Measurements from ENCODE around the gene OGDH.

The OGDH gene

DNA sequence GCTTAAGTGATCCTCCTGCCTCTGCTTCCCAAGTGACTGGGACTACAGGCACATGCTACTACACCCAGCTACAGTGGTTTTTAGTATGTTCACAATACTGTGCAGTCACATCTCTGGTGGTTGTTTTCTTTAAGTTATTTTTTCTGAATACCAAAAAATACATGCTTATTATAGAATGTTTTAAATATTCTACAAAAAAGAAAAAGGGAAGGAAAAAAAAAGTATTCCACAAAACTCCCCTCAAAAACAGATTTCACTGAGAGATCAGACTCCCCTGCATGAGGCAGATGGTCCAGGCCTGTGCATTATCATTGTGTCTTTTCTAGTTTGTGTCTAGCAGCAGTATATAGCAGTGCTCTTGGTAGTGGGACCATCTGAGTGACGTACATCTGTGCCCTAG lies 36.8 kb downstream of the OGDH start:
- no peak for DNase-seq

DNA sequence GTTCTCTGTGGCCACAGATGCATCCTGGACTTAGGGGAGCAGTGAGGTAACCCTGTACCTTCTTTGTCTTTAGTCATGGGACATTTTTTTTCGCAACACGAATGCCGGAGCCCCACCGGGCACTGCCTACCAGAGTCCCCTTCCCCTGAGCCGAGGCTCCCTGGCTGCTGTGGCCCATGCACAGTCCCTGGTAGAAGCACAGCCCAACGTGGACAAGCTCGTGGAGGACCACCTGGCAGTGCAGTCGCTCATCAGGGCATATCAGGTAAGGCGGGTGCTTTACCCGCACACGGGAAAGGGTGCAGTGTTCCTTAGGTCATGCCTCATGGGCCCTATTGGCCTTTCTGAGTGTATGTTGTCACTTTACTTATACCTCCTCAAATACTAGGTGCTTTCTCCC lies 38.8 kb downstream of the OGDH start:
- DNase-seq, result no peak

DNA sequence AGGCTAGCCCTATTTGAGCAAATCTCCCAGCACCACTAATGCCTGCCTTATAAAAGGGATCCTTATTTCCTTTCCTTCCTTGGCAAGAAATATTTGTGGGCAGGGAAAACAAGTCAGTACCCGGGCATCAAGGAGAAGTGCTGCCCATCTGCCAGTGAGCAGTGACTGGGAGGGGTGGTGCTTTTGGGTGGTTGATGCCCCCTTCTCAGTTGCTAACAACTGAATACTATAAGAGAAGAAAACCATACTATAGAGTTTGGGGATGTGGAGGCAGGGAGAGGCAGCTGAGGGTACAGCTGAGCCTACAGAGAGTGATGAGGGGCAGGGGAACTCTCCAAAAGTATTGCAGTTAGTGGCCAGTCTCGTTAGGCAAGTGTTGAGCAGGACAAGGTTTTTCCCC lies 39.3 kb downstream of the OGDH start:
- DNase-seq, result no peak

DNA sequence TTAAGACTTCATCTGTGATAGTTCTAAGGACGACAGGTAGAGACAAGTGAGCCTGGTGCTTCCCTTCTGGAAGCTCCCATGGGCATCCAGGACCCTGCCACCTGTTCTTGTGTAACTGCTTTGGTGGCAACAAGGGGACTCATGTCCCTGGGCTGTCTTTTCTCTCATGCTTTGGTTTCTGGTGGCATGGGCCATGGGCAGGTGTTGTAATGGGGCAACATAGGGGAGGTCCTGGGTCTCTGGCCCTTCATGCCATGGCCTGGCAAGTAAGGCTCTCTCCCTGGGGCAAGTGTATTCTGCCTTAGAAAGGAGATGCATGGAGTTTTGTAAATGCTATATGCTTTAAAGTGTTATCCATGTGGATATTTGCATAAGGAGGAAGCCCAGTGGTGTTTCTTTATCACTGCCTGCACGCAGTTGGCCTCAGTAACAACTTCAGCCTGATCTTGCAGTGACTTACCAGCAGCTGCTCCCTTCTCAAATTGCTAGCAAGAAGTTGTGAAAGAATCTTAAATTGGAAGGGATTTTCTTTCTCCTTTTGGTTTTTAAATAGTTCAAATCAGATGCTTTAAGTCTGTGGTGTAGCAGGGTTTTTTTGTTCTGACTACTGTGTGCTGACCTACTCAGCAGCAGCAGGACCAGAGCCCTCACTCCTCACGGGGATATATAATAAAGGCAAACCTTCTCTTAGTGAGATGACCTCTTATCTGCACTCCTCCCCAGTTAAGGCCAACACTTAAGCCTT lies 39.9 kb downstream of the OGDH start:
- DNase-seq, result no peak

DNA sequence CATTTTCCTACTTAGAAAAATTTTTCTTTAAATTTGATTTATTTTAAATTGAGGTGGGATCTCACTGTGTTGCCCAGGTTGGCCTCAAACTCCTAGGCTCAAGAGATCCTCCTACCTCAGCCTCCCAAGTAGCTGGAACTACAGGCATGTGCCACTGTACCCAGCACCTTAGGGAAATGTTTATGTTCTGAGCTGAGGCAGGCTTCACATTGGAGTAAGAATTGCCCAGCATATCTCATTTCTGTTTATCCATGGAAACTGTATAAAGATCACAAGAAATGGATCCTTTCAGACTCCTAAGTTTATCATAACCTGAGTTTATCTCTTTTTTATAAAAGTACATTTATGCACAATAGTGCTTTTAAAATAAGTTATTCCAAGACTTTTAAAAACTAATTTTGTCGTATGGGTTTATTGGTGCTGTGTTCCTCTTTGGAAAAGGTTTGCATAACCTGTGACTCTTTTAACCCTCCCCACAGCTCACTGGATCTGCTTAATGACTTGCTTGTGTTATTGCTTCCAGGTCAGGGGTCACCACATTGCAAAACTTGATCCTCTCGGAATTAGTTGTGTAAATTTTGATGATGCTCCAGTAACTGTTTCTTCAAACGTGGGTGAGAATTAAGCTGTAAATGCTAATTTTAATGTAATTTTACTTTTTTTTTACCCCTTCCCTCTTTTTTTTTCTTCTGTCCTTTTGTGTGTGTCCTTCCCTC lies 40.7 kb downstream of the OGDH start:
- no peak for DNase-seq

DNA sequence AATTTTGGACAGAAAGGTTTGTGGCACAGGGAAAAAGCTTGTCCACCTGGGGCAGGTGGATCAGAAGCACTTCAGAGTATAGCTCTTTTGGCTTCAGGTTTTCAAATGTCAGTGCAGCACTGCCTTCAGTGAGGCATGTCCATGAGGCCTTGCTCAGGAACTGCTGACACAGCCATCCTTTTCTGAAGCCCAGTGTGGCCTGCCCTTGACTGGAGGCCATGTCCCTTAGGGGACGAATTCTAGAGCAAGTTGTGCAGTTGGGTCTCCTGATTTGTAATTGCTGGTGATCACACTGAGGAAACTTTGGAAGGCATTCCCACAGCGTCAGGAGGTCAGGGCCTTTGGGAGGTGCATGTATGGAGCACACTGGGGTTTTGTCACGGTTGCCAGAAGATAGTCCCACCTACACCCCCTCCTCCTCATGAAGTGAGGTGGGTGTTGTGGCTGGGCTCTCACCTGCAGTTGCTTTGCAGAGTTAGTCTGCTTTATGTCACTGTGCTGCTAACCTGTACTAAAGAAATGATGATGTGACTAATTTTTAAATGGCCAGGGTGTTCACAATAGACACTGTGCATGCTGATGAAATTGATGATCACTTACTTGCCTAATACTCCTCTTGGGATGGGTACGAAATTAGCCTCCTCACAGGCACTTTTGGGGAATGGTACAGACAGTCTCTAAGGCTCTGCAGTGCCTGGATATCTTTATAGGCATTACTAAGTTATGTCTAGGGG lies 41.7 kb downstream of the OGDH start:
- no peak for DNase-seq

DNA sequence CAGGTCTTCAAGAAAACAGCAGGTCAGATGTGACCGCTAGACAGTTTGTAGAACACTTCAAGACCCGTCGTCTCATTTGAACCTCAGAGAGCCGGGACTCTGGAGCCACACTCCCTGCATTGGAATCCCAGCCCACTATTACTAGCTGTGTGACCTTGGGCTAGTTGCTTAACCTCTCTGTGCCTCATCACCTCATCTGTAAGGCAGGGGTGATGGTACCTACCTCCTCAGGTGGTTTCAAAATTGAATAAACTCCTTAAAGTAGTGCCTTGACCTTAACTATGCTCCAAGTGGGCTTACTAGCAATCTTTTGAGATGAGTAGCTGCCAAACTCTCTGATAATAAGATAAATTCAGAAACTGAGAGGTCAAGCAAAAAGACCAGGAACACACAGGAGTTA lies 43.8 kb downstream of the OGDH start:
- DNase-seq, result no peak

DNA sequence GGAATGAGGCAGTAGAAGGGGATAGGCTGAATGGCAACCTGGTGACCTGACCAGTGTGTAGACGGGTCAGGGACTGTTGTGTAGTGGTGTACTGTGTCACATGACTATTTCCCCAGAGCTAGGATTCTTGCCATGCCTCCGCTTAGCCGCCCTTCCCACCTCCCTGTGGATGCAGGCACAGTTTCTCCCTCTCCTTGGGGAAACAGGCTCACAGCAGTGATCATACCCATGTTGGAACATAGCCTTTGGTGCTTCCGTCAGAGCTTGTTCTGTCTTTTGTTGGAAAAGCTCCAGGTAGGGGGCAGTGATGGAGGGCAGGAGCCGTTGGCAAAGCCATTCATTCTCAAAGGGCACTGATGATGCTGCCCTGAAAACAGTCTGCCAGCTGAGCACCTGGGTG lies 44.3 kb downstream of the OGDH start:
- no peak for DNase-seq

DNA sequence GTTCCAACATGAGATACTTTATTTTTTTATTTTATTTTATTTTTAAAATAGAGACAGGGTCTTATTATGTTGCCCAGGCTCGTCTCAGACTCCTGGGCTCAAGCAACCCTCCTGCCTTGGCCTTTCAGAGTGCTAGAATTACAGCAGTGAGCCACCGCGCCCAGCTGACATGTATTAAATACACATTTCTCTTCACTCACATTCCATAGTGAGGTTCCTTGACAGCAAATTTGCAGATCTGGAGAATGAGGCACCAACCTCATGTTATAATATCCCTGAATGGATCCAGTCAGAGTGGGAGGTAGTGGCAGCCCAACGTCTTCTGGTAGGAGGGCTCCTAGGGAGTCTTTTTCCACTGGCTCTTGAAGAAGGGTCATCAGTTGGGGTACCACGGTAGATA lies 46.1 kb downstream of the OGDH start:
- no peak for DNase-seq

DNA sequence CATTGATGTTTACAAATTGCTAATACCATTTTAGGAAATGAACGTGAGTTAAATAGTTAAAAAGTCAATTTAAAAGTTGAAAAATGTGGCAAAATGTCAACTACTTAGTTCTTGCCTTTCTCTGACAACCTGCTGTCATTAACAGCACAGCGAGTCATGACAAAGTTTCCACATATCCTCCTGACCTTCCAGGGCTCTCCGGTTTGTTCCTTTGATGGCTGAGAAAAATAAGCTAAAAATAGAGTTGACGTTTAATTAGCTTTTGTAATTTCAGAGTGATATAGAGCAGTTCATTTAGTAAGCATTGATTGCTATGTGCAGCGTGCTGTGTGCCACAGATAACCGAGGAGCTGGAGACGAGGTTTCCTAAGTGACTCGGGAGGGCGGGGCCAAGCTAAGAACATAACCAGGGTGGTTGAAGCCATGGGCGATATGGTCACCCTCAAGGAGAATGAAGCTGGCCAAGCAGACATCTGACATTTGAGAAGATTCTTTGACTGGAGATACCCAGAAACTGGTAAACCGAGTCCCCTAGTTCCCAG lies 47.9 kb downstream of the OGDH start:
- DNase-seq, result no peak

DNA sequence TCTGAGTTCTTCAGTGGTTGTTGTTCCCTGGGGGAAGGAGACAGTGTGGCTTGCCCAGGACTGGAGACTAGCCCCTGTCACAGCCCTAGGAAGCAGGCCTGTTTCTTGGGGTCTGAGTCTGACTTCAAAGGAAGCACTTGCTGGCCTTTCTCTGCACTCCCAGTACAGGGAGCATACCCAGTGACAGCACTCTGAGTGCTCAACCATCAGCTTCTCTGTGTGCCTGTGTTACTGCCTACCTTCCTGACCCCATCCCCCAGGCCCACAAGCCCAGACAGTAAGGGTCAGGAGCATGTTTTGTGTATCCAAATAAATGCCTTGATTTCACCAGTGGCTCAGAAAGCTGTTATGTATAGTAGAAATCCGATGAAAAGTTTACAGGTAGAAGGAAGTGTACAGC lies 48.9 kb downstream of the OGDH start:
- no peak for DNase-seq

DNA sequence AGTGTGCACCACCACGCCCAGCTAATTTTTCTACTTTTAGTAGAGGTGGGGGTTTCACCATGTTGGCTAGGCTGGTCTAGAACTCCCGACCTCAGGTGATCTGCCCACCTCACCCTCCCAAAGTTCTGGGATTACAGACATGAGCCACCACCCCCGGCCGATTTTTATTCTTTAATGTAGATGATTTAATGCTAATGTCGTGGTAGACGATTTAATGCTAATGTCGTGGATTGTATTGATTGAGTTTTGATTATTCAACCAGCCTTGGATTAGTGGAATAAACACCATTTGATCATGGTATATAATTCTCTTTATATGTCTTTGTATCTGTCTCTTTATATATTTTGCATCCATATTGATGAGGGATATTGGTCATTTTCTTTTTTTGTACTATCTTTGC lies 52.6 kb downstream of the OGDH start:
- DNase-seq, result no peak

DNA sequence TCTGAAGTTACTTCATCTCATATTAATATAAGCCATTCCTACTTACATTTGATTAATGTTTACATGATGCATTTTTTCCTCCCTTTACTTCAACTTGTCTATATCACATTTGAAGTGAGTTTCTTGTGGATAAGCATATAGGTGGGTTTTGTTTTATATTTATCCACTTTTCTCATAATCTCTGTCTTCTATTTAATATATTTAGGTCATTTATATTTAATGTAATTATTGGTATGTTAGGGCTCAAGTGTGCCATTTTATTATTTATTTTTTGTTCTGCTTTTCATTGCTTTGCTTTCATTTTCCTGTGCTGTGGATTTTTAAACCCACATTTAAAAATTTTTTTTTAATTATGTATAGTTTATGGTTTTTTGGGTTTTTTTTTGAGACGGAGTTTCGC lies 54.8 kb downstream of the OGDH start:
- DNase-seq, result no peak

DNA sequence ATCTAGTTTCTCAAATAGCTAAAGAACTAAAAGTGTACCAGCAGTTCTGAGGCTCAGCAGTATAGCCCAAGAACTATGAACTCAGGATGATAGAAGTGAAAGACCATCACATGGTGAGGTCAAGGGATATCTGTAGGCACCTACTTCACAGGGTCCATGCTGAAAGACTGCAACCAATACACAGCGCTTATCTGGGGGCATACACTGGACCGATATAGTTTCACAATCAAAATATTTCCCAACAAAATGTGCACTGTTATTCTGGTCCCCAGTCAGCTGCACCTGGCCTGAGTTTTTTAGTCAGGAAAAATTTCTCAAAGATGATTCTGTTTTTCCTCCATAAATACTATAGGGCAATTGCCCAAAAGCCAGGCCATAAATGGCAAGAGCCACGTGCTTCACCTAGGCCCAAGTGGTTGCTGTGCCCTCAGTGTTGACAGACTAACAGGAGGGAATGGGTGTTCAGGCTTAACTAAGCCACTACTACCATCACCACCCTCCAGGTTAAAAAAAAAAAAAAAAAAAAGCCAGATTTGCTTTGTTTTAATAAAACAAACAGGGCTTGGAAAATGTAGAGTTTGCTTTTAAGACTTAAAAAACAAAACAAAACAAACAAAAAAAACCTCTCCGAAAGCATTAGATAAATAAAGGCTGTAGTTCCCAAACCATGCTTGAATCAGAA lies 58.5 kb downstream of the OGDH start:
- no peak for DNase-seq

DNA sequence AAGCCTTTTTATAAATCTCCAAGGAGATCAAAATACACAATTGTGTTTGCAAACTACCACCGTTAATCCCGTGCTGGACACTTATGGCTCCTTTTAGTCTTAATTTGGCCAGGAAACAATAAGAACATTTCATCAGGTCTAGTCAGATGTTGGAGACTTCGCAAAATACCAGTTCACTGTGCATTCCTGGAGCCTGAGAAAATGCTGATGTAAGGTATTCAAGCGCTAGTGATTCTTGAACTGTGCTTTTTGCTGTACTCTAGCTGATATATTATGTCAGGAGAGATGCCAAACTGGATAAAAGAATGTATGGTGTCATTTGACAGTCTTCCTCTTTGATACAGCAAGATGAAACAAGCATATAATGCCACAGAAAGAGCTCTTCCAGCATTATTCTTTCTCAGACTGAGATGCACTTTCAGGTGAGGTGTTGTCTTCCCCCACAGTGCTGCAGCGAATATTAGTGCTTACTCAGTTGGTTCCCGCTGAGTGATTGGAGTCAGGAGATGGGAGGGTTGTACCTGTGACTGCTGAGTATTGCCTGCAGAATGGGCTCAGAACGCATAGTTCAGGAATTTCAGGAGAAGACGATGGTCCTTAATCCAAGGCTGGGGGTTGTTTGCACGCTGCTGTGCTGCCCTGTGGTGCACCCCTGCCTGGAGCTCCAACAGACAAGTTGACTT lies 59.2 kb downstream of the OGDH start:
- no peak for DNase-seq

DNA sequence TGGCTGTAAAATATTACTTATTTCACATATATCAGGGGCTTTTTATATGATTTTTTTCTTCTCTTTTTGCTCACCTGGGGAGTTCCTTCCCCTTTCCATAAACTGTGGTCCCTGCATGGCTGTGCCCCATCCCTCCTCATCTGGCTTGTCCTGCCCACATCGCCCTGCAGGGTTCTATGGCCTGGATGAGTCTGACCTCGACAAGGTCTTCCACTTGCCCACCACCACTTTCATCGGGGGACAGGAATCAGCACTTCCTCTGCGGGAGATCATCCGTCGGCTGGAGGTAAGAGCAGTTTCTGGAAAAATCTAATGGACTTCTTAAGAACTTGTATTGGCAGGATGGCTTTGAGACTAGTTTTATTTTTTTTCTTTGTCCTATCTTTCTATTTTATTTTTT lies 60.1 kb downstream of the OGDH start:
- no peak for DNase-seq

DNA sequence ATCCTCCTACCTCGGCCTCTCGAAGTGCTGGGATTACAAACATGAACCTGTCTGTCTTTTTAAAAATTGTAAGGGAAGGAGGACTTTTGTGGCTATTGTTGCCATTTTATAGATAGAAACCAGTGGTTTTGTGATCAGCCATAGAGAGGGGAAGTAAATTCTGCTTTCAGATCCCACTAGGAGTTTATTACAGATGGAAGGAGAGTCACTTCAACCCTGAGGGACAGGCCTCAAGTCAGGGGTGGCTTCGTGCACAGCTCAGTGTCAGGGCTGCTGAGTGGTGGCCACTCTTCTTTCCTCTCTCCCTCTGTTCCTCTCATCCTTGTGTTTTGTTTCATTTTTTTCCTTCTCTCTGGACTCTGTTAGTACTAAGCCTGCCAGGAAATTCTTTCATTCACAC lies 60.8 kb downstream of the OGDH start:
- DNase-seq, result no peak

DNA sequence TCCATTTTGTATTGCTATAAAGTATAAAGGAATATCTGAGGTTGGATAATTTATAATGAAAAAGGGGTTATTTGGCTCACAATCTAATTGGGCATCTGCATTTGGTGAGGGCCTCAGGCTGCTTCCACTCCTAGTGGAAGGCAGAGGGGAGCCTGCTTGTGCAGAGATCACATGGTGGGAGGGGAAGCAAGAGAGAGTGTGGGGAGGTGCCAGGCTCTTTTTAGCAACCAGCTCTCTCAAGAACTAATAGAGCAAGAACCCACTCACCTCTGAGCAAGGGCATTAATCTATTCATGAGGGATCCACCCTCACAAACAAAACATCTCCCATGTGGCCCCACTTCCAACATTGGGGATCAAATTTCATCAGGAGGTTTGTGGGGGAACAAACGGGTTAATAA lies 64.6 kb downstream of the OGDH start:
- no peak for DNase-seq

DNA sequence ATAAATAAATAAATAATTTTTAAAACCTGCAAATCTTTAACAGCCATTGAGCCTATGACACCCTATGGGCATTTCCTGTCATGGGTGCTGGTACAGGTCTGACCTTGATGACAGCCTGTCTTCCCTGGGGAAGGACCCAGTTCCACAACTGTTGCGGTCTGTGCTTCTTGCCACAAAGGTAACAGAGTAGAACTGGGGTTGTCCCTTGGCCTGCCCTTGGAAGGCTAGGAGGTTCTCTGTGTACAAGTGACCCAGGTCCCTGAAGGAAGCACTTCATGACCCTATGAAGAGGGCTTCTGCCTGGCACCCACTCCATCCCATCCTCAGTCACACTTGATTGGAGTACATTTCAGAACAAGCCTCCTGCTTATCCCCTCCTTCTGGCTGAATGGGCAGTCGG lies 66.9 kb downstream of the OGDH start:
- DNase-seq, result no peak

DNA sequence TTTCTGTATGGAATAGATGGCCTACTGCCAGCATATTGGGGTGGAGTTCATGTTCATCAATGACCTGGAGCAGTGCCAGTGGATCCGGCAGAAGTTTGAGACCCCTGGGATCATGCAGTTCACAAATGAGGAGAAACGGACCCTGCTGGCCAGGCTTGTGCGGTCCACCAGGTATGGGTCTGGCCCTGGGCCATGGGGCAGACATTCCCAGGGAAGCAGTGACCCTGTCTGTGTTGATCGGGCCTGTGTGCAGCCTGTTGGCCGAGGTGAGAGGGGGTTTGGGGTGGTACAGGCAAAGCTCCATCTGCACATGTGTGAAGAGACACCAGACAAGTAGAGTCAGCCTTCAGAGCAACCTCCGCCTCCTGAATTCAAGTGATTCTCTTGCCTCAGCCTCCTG lies 67.3 kb downstream of the OGDH start:
- DNase-seq, result no peak

DNA sequence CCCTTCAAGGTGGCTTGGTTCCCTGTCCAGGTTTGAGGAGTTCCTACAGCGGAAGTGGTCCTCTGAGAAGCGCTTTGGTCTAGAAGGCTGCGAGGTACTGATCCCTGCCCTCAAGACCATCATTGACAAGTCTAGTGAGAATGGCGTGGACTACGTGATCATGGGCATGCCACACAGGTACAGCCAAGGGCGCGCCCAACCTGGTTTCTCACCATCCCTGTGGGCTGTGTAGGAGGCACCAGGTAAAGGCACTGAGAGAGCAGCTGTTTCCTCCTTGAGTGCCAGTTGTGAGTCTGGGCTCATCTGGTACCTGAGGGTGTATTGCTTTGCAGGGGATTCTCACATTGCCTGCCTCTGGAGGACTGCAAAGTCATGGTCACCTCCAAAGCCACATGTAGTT lies 68.0 kb downstream of the OGDH start:
- DNase-seq, result no peak

DNA sequence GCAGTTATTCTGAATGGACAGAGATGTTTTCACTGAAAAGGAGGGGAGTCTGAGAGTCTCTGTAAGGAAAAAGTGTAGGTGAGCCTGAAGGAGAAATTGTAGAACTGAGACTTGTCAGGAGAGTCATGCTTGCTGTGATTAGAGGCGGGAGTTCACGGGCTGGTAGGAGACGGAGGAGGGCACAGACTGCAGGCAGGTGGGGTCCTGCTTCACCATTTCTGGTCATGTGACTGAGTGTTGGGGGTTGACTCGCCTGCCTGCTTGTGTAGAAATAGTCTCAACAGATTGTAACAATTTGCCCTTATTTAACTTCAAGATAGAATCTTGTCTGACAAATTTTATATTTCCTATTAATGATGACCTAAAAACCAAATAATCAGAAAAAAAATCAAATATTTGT lies 70.3 kb downstream of the OGDH start:
- no peak for DNase-seq

DNA sequence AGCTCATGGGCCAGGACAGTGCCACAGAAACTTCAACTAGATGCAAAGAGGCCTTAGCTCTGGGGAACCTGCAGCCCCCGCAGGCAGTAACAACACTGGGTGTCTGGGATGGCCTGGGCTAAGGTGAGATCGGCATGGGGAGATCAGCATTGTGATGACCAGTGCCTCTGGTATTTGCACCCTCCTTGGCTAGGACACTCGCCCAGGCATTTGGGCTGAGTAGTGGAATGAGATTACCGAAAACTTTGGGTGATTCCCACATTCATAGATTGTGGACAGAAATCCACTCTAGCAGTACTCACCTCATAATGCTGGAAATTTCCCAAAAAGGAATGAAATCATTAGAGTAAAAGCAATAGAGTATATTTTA lies 71.7 kb downstream of the OGDH start:
- DNase-seq, result no peak

Measured in left hindlimb (tissue), 1 donor.